HPDE6-E6E7 (cell line): ENCODE results near the gene WDFY4.

Experiments used
- DNase-seq: peaks from one replicate; pipeline ENCODE4 v3.0.0; 2011; ENCODE audit warnings: missing footprints; ENCODE audit errors: extremely low spot score

The WDFY4 gene

DNA sequence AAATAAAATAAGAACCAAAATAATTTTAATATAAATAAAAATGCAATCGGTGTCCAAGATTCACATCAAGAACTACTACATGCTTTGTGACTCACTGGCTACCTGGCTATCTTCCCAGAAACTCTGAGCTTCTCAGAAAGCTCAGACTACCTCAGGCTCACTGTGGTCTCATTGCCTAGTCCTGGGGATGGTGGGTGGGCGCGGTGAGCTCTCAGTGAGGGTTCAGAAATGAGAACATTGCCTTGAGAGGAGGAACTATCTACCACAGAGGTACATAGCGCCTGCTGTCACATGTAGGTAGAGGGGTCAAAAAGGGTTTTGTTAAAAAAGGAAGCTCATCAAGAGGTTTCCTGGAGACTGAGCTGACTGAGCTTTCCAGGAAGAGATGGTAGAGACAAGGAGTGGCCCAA is 108.0 kb downstream of the WDFY4 start:
- peak; percentile 33 for DNase-seq

DNA sequence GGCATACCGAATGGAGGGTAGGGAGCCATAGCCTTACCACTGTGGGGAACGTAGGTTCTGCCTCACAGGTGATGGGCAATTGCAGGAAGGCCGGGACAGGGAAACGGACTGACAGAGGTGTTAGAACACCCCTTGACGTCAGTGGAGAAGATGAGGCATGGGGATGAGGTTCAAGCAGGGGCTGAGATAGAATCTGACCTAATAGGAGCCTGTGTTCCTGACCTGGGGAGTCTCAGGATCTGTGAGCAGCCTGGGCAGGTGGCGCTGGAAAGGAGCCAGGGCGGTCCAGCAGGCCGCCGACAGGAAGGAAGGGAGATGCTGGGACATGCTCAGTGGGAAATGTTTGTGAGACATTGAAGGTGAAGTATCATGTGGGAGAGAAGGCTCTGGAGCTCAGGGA is 109.4 kb downstream of the WDFY4 start:
- DNase-seq: no peak

DNA sequence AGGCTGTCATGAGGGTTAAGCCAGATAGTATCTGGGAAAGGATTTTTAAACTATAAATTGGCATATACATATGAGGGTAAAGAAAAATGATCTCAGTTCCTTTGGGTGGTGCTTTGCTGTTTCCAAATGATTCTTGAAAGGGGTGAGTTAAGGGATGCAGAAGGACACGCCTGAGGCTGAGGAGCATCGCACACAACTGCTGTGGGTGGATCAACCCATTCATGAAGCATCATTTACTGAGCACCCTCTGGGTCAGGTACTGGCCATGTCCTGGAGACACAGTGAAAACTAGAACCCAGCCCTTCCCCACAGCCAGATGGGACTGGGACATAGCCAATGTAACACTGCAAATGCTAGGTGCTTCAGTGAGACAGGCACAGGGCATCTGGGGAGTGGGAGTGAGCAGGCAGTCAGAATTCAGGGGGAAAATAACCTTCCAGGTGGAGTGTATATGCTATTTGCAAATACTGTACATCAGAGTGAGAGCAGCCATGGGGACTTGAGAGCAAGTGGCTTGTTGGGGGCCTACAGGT is 112.1 kb downstream of the WDFY4 start:
- no peak for DNase-seq

DNA sequence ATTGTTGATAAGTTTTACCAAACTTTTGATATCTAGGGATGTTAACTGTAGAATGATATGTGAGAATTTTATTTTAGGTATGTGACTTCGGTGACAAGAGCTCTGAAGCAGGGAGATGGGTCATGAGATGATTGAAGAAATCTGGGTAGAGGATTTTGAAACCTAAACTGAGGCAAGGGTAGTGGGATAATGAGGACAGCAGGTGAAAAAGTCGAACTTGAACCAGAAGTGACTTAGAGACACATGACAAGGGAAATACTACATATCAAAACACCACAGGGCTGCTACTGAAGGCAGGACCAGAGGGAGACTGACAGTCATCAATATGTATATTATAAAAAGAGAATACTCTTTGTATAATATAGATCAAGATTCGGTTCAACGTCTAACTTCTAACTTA is 113.2 kb downstream of the WDFY4 start:
- DNase-seq: no peak

DNA sequence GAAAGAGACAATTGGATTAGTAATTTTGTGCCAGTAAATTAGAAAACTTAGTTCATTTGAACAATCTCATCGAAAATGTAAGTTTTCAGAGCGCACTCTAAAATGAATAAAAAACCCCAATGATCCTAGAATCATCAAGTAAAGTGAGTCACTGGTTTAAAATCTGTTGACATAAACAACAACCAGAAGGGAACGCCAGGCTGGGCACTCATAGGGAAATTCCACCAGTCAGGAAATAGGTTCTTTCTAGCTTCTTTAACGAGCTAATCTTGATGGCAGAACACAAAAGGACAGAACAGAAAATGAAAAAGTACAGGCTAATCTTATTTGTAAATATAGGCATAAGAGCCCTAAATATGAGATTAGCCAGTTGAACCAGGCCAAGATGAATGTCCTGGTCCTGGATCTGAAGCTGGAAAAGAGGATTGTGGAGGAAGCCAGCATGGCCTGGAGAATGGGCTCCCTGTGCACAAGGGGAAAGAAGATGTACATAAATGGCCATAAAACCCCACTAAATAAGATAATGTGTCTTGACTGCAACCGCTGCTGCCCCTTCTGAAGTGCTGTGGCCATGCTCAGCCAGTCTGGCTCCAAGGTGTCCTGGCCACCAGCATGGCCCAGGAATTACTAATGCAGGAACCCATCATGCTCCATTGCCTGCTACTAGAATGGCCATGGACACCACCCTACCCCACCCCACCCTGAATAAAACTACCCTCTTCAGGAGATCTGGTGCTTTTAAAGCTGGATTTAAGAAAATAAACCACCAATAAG is 114.0 kb downstream of the WDFY4 start:
- no peak for DNase-seq

DNA sequence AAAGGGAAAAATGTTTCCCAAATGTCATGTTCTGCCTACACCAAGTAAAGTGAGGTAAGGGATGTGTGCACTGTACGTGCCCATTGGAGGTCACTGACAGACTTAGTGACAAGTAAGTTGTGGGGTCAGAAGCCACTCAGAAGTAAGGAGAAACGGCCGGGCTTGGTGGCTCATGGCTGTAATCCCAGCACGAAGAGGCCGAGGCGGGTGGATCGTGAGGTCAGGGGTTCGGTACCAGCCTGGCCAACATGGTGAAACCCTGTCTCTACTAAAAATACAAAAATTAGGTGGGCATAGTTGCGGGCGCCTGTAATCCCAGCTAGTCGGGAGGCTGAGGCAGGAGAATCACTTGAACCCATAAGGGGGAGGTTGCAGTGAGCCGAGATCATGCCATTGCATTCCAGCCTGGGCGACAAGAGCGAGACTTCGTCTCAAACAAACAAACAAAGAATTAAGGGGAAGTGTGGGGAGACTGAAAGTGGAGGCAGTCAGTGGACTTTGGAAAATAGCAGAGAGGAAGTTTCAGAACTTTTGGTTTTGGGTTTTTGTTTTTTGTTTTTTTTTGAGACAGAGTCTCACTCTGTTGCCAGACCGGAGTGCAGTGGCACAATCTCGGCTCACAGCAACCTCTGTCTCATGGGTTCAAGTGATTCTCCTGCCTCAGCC is 114.8 kb downstream of the WDFY4 start:
- no peak for DNase-seq

DNA sequence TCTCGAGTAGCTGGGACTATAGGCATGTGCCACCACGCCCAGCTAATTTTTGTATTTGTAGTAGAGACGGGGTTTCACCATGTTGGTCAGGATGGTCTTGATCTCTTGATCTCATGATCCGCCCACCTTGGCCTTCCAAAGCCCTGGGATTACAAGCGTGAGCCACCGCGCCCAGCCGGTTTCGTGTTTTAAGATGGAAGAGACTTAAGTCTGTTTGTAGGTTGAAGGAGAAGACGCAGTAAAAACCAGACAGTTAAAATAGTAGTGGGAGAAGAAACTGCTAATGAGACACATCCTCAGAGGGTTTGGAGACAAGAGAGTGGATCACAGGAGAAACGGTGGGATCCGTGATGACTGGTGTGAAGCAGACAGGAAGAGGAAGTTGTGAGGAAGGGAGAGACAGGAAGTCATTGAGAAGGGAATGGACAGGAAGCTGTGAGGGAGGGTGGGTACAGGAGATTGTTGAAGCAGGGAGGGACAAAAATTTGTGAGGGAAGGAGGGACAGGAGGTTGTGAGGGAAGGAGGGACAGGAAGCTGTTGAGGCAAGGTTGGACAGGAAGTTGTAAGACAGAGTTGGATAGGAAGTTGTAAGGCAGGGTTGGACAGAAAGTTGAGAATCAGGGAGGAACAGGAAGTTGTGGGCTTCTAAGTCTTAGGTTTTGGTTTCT is 115.5 kb downstream of the WDFY4 start:
- no peak for DNase-seq

DNA sequence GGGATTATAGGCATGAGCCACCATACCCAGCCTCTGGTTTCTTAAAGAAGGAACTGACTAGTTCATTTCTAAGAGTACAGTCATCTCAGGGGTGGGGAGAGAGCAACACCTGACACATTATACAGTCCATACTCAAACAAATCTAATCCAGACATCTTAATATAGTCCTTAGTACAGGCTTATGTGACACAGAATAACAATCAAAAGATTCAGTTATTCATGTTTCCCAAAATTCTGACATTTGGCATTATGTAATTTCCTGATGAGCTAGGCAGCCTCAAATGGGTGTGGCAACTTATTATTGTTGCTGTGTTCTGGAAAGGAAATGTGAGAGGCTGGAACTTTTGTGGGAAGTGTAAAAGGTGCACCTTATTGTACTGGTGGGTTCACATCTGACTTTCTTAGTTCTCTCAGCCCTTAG is 116.3 kb downstream of the WDFY4 start:
- DNase-seq: no peak

DNA sequence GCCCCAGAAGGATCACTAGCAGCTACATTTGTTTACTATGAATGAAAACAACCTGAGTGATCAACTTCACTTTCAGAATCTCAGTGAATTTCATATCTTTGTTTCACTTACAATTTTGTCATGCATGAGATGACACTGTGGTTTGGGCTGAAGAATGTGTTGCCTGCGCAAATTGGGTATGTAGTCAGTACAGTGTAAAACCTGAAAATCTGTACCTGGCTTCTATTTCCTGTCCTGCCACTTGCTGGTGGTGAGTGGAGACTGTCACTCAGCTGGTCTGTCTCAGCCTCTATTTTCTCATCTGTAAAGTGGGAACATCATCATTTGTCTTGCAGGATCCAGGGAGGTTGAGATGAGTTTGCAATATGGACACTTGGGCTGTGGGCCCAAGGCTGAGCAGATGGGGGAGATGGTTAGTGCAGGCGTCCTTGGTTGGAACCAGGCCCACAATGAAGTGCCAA is 118.0 kb downstream of the WDFY4 start:
- no peak for DNase-seq

DNA sequence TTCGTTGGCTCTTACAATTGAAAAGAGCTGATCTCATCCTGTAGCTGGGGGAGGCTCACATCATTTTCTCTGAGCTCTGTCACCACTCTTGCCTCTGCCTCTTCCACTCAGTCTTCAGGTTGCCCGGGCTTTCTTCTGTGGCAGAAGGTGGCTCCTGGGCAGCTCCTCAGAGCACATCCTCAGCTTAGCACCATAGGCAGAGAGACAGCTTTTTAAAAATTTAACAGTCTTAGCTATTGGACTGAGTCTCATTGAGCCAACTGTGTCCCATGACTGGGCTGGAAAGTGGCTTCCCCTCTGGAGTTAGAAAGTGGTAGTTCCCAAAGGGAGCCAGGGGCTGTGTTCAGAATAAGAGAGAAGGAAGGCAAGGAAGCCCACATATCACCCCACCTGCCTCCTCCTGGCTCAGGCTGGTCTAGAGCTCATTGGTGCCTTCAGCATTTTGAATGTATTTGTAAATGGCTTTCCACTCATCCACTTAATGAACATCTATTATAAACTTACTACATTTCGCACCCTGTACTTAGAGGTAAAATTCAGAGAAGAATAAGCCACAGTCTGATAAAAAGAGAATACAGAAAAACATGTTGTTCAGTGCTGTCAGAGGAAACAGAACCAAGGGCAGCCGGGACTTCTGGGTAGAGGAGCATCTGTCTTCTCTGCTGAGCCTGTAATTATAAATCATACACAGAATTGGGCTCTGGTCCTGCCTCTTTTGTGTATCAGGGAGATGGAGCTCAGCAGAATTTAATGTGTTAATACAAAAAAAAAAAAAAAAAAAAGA is 119.3 kb downstream of the WDFY4 start:
- DNase-seq: no peak

DNA sequence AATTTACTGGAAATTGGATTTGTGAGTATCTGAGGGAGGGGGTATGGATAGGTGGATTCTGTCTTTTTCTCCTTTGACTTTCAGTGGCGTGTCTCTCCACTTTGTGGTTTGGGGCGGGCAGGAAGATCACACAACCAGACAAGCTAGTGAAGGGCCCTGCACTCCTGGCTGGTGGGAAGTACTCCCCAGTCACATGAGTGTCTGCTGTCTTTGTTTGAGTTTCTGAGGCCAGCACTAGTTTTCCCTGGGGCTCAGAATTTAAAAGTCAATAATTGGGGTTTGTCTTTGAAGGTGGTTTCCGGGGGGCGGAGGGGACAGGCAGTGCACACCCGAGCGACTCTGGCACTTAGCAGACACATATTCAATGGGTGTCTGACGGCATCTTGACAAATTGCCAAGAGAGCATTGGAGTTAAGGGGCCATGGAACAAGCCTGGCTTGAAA is 120.1 kb downstream of the WDFY4 start:
- no peak for DNase-seq

DNA sequence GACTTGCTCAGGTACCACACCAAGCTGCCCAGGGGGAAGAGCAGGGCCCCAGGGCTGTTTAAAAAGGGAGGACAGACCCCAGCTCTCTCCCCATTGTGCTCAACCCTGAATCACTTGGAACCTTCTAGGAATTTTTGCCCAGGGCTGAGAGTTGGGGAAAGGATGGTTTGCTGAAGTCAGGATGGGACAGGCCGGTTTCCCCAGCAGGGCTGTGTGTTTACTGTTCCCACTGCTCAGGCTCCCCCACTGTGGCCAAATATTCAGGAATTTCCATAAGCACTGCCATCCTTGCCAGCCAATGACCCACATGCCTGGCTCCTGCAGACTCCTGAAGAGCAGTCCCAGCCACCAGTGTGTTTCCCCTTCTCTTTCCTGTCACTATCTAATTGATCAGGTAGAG is 120.7 kb downstream of the WDFY4 start:
- no peak for DNase-seq

DNA sequence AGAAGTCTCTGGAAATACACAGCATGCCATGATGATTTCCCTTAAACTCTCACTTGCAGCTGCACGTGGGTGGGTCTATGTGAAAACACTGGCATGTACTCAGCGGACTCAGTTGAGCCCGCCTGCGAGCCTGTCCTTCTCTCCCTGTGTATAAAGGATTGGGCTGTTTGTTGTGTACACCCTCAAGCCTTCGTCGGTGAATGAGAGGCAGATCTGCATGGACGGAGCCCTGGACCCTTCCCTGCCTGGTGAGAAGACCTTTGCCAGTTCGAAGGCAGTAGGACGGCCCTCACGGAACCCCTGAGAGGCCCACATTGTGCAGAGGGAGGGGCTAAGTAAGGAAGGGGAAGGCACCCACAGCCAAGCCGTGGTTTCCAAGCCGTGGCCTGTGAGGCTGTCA is 121.2 kb downstream of the WDFY4 start:
- no peak for DNase-seq

DNA sequence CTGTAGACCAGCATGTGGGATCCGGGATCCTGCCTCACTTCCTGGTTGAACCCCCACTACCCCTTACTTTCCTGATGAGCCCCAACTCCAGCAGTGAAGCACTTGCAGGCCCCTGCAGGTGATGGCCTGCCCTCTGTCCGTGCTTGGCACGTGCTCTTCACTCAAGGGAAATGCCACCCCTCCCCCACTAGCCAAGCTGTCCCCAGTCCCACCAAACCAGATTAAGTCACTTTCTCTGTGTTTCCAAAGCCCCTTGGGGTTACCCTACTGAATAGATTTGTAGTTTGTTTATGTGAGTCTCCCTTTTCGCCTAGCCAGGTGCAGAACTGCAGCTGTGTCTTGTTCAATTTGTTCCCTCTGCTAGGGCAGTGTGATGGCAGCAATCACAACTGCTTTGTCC is 121.7 kb downstream of the WDFY4 start:
- DNase-seq: no peak

DNA sequence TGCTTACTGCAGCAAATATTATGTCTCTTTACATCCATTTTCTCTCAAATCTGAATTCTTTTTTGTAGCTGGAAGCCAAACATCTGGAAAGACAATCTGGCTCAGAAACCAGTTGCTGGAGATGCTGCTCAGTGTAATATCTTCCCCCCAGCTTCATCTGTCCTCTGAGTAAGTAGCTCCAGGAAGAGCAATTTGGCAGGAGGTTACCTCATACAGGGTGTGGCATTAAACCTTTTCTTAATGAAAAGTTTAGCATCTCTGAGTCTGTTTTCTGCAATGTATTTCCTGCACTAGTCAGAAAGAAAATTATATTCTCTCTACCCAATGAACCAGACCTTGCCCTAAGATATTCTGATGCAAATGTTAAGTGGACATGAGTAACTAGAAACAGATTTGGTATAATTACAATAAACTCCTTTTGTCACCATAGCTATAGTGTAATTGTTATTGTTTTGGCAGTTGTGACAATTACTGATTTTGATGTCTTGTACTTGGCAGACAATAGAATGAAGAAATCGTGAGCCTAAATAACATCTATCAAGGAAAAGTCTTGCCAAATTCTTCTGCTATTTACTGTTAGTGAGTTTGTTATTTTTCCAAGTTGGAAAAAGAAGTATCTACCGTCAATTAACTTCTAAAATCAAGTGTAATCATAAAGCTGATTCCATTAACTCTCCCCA is 123.3 kb downstream of the WDFY4 start:
- DNase-seq: no peak

DNA sequence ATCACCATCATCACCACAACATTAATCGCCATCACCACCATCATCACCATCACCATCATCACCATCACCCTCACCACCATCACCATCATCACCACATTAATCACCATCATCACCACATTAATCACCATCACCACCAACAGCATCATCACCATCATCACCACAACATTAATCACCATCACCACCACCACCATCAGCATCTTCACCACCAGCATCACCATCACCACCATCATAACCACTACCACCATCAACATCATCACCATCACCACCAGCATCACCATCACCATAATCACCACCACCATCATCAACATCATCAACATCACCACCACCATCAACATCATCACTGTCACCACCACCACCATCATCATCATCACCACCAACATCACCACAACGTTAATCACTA is 124.6 kb downstream of the WDFY4 start:
- DNase-seq: no peak

DNA sequence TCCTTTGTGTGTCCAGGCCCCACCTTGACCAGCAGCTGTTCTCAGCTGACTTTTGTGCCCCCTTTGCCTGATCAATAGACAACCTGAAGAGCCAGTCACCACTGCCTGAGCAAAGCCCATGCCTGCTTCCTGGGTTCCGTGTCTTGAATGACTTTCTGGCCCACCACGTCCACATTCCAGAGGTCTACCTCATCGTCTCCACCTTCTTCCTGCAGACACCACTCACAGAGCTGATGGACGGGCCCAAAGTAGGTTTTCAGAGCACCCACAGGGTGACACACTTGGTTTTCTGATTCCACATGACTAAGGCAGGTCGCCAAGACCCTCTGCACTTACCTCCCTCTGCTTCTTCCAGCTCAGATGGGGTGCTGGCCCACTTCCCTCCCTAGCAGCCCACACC is 126.8 kb downstream of the WDFY4 start:
- DNase-seq: no peak

DNA sequence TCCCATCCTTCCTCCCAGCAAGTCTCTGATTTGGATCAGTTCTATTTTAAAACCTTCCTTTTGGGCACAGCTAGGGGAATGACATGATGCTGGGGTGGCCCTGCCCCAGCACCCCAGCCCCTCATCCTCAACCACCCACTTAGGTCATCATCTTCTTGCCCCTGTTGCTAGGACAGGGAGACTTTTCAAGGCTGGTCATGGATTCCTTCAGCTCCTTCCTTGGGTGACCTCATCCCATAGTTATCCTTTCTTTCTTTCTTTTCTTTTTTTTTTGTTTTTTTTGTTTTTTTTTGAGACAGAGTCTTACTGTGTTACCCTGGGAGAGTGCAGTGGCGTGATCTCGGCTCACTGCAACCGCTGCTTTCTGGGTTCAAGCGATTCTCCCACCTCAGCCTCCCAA is 127.2 kb downstream of the WDFY4 start:
- DNase-seq: no peak

DNA sequence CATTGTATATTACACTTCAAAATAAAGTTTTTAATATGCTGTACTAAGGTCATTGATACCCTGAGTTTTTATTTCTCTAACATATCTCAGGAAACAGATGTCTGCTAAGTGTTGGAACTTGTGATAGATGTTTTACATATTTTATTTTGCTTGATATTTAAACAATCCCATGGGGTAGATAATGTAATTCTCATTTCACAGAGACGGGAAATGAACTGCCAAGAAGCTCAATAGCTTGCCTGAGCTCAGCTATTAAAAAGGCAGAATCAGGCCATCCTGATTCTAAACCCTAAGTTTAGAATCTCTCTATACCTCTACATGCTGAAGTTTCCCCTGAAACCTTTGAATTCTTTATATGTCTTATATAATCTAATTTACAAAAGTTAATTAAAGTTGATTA is 128.6 kb downstream of the WDFY4 start:
- no peak for DNase-seq

DNA sequence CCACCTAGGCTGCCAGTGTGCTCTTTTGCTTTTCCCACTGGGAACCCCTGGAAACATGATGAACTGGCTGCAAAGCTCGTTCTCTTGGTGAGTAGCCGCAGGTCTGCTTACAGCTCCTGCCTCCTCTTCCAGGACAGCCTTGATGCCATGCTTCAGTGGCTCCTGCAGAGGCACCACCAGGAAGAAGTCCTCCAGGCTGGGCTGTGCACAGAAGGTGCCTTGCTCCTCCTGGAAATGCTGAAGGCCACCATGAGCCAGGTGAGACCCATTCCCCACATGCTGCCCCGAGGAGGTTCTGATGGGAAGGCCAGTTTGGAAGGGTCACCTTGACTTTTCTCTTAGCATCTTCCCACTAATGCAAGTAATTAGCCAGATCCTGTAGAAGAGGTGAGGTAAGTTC is 129.2 kb downstream of the WDFY4 start:
- no peak for DNase-seq

DNA sequence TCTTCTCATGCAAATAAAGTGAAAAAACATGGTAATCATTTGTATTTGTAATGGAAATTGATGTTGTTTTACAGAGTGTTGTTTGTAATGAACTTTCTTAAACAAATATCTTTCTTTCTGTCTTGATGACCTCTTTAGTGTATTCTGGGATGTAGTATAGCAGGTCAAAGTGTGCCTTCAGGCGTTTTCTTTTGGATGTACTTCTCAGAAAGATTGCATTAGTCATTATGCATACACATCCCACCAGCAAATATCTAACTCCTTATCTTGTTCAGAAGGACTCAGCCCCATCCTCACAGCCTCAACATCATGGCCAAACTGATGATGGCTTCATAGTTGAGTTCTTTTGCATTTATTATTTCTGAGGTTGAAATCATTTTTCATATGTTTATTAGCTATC is 130.3 kb downstream of the WDFY4 start:
- DNase-seq: no peak
